Measurements from ENCODE around the gene PPIL6.

DNA sequence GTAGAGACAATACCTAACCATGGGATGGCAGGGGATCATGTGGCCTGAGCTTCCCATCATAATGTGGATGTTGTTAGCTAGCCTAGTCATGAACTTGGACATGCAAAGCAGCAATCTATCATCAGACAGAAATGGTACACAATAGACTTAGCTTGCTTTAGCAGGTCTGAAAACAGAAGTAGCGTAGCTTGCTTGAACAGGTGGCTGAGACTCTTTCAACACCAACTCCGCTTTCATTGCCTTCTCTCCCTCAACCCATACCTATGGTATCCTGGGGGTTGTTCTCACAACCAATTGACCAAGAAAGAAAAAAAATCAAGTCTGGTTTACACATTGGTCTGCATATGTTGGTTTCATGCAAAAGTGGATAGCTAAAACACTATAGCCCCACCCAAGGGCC is 81.2 kb downstream of the PPIL6 start:
- TF ChIP-seq POLR2A (IDR thresholded peaks at IDR 0.05): no peak
- TF ChIP-seq, protein P1, sequence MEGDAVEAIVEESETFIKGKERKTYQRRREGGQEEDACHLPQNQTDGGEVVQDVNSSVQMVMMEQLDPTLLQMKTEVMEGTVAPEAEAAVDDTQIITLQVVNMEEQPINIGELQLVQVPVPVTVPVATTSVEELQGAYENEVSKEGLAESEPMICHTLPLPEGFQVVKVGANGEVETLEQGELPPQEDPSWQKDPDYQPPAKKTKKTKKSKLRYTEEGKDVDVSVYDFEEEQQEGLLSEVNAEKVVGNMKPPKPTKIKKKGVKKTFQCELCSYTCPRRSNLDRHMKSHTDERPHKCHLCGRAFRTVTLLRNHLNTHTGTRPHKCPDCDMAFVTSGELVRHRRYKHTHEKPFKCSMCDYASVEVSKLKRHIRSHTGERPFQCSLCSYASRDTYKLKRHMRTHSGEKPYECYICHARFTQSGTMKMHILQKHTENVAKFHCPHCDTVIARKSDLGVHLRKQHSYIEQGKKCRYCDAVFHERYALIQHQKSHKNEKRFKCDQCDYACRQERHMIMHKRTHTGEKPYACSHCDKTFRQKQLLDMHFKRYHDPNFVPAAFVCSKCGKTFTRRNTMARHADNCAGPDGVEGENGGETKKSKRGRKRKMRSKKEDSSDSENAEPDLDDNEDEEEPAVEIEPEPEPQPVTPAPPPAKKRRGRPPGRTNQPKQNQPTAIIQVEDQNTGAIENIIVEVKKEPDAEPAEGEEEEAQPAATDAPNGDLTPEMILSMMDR (IDR thresholded peaks at IDR 0.05): no peak
